ENCODE data around the gene SDHAF3.
A peak's percentile ranks its signal among the peaks of the same experiment; 100 is the strongest.
"Not testable (repeated sequence)": the region's sequence is repeated elsewhere in the genome, so short reads cannot be mapped to it uniquely, and the experiment has no call there.

Gene SDHAF3

DNA sequence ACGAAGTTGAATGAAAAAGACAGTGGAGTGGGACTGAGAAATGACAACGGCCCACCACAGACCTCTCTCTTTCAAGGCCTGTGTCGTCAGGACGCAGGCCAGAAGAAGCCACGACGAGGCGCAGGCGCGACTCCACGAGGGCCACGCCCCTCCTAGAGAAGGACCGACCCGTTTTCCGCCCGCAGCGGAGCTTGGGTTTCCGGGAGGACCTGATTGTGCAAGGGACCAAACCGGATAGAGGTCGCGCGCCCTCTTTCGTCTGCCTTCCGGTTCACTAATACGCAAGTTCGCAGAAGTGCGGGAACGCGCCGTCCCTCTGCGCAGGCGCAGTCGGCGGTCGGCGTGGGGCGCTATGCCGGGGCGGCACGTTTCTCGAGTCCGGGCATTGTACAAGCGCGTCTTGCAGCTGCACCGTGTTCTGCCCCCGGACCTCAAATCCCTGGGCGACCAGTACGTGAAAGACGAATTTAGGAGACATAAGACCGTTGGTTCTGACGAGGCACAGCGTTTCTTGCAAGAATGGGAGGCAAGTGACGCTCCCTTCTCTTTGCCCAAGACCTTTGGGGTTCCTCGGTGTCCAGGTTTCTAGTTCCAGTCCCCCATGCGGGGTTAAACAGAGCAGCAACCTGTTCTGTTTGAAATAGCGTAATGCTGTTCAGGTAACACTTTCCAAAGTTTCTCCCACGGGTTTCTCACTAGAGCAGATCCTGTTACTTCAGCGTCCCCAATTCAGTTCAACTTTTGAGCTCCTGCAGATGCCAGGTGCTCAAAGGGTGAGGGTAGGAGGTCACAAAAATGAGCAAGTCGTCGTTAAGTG is at the start of gene SDHAF3:
TSS of gene SDHAF3 (plus strand) at position 327 of the 817 bp plus-strand sequence. CDS start at position 353, 26 bp downstream.
- DNase-seq (ENCODE audit: low read depth in 2 of 2) = peak; percentile 92 to 95

DNA sequence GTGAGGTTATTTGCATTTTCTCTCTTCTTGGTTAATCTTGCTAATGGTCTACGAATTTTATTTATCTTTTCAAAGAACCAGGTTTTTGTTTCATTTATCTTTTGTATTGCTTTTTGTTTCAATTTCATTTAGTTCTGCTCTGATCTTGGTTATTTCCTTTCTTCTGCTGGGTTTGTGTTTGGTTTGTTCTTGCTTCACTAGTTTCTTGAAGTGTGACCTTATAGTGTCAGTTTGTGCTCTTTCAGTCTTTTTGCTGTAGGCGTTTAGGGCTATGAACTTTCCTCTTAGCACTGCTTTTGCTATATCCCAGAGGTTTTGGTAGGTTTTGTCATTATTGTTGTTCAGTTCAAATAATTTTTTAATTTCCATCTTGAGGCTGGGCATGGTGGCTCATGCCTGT is 45.5 kb upstream of the SDHAF3 start:
- DNase-seq (ENCODE audit: low read depth in 2 of 2) = not testable (repeated sequence)

DNA sequence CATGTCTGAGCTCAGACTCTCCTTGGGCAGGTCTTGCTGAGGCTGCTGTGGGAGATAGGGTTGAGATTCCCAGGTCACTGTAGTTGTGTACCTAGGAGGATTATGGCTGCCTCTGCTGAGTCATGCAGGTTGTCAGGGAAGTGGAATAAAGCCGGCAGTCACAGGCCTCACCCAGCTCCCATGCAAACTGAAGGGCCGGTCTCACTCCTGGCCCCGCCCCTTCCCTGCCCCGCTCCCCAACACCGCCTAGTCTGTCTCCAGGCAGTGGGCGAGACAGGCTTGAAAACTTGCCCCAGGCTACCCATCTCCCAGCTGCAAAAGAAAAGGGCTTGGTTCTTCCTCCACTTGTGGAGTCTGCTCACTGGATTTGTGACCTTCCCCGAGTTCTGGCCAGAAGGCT is 41.6 kb upstream of the SDHAF3 start:
- DNase-seq (ENCODE audit: low read depth in 2 of 2) = no peak

DNA sequence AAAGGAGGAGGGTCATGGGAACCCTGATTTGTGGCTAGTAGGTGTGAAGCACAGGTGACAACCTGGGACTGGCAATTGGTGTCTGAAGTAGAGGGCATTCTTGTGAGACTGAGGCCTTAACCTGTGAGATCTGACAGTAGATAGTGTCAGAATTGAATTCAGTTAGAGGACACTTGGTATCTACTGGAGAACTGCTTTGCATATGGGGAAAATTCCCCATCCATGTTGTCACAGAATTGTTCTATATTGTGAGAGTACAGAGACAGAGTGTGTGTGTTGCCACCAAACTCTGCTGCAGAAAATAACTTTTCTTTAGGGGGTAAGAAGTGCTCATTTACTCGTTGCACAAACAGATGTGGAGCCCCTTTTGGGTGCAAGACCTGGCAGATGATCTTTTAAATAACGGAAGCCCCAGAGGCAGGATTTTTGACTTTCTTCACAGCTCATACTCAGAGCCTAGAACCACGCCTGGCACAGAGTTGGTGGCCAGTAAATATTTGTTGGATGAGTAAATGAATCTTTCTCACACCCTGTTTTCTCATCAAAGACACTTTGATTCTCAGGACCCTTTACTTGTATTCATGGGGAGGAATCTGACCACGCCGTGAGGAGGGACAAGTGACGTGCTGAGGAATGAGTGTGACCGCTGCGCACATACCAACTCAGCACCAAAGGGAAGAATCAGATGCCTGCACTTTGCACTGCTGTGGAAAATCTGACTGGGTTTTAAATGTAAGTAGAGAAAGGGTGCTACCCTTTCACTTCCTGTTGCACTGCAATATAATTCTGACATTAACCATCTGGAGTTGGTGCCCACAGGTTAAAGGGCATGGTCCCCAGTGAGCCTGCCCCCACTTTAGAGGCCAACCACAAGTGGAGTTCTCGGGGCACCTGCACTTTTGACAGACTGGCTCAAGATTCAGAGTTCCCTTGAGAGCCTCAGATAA is 39.2 kb upstream of the SDHAF3 start:
- DNase-seq (ENCODE audit: low read depth in 2 of 2) = no peak

DNA sequence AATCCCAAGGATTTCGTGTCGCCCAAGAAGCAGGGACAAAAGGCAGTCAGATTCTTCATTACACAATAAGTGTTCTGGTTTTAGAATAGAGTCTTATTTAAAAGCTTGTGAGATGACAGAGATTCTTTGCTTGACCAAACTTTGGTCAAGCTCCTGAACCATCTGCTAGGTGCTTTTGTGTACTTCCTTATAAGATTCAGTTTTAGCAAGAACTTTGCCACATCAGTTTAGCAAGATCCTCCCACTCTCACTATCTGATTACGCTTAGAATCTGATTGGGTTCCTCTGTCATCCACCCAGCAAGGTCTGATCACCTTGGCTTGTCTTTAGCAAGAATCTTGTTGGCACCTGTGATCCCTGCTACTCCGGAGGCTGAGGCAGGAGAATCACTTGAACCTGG is 38.2 kb upstream of the SDHAF3 start:
- no peak for DNase-seq (ENCODE audit: low read depth in 2 of 2)

DNA sequence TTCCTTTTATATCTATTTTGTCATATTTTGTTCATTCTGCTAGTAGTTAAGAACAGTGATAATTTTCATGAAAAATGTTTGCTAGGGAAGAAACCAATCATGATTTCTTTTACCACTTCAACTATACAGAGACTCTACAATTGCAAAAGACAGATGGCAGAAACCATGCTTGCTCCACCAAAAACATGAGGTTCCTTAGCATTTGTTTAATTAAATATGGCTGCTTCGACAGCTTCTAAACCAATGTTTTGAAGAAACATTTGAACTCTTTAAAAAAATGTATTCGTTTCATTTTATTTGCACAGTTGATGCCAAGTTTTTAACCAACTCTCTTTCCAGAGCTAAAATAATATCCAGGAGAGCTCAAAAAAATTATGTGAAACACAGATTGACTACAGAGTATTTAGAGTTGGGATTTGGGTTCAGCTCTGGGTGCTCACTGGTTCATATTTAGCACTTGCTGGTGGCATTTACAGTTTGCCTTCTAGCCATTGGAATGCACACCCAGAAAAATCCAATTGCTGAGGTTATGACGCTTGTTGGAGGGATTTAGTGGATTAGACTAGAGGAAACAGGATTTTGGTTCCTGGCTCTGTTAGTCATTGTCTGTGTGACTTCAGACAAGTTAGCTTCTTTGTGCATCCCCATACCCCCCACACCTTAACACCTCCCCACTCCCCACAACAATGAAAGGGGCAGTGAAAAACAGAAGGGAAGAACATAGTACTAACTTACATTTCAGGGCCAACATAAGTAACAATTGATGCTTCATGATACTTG is 35.8 kb upstream of the SDHAF3 start:
- no peak for DNase-seq (ENCODE audit: low read depth in 2 of 2)

DNA sequence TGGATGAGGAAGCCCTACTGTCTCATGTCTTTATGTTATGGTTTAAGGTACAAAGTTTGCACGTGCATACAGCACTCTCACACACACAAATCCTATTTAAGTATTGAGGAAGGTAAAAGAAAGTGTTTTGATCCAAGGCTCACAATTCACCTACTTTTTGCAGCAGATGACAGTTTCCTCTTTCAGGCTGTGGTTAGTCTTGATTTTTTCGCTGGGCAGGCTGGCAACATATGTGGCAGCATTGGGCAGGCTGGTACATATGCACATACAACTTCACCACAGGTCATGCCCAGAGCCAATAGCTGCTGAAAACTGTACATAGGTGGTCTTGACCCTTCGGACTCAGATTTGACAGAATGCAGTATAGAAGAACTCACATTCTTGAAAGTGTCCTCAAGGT is 29.1 kb upstream of the SDHAF3 start:
- DNase-seq (ENCODE audit: low read depth in 2 of 2) = no peak

DNA sequence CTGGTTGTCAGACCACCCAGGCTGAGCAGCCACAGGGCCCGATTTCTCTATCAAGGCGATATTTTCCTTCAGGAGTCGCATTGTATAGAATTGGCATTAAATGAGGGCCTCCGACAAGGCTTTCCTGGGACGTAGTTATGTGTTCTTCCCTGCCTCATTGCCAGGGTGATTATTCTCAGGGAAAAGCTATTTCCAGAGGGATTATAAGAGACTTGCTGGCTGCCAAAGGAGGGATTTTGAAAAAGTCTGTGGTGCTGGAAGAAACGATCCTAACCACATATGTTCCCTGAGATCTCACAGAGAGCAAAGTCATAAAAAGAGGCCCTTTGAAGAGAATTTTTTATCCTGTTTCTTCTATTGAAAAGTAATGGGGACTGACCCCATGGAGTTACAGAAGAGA is 27.7 kb upstream of the SDHAF3 start:
- no peak for DNase-seq (ENCODE audit: low read depth in 2 of 2)

DNA sequence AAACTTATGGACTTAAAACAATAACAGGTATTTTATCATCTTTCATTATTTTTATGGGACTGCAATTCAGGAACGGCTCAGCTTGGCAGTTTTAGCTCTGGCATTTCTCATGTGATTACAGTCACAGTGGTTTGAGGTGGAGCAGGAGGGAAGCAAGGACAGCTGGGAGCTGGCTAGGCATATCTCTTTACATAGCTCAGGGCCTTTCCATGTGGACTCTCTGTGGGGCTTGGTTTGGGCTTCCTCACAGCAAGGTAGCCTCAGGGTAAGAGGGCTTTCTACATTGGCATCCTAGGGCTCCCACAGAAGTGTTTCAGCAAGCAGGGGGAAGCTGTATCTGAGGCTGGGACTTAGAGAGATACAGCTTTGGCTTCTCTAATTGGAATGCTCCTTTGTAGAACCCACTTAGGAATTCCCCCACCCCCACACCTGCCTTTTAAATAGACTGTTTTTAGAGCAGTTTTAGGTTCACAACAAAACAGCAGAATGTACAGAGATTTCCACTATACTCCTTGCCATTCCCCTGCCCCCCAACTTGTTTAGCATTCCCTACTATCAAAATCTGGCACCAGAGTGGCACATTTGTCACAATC is 26.6 kb upstream of the SDHAF3 start:
- no peak for DNase-seq (ENCODE audit: low read depth in 2 of 2)

DNA sequence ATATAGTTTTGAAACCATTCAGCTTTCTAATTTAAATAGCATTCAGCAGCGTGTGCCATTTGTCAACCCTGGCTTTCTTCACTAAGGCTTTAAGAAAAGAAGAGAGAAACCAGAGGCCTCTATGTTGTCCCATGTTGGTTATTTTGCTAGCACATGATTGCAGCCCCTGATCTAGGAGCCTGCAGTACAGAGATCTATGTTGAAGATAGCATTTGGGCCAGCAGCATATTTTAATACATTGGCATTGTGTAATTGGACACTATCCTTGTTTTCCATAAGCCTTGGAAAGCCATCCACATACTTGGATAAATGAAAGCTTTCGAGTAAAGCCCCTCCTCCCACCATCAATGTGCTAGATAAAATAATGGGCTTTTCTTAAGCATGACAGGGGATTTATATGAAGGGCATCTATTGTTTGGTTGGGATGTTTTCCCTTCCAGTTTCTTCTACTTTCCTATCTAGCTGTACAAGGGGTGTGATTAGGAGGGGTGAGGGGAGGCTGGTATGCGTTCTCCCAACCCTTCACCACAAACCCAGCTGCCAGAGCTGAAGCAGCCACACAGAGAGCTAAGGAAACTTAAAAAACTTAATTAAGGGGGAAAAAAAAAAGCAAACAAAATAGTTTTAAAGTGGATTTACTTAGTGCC is 23.1 kb upstream of the SDHAF3 start:
- DNase-seq (ENCODE audit: low read depth in 2 of 2) = no peak

DNA sequence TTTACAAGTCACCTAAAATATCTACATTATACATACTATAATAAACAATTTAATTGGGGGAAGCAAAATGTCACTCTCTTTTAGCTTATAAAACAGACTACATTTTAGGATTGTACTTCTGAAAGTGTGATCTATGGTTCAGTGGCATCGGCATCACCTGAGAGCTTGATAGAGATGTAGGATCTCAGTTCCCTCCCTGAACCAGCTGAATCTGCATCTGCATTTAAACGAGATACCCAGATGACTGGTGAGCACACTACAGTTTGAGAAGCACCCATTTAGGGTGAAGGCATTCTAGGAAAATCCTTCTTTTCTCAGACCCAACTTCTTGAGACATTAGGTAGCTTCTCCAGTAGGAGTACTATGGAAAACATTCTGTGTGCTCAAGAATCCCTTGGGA is 21.5 kb upstream of the SDHAF3 start:
- DNase-seq (ENCODE audit: low read depth in 2 of 2) = no peak

DNA sequence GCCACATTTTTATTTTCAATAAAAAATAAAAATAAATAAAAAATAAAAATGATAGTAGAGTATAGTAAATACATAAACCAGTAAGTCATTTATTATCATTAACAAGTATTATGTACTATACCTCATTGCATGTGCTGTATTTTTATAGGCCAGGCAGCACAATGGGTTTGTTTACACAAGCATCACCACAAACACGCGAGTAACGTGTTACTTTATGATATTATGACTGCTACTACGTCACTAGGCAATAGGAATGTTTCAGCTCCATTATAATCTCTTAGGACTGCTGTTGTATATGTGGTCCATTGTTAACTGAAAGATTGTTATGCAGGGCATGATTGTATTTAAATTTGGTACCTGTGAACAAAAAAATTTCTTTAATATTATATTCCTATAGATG is 20.8 kb upstream of the SDHAF3 start:
- DNase-seq (ENCODE audit: low read depth in 2 of 2) = no peak

DNA sequence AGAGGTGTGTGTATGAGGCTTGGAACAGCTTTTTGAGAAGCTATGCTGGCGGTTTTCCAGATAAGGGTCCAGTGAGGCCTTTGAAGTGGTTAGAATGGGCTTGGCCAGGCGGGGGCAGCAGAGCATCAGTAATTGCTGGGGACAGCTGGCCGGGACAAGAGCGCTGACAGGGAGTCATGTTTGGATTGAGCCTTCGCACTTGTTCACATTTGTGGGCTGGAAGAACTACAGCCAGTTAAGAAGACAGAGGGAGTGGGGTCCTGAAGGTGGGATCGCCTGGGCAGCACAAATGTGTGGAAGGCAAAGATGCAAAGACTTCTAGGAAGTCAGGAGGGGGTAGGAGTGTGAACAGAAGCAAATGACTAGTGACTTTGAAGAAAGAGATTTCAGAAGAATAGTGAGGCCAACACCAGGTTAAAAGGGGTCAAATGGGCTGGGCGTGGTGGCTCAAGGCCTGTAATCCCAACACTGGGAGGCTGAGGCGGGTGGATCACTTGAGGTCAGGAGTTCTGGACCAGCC is 12.7 kb upstream of the SDHAF3 start:
- DNase-seq (ENCODE audit: low read depth in 2 of 2) = peak; percentile 31 to 37

DNA sequence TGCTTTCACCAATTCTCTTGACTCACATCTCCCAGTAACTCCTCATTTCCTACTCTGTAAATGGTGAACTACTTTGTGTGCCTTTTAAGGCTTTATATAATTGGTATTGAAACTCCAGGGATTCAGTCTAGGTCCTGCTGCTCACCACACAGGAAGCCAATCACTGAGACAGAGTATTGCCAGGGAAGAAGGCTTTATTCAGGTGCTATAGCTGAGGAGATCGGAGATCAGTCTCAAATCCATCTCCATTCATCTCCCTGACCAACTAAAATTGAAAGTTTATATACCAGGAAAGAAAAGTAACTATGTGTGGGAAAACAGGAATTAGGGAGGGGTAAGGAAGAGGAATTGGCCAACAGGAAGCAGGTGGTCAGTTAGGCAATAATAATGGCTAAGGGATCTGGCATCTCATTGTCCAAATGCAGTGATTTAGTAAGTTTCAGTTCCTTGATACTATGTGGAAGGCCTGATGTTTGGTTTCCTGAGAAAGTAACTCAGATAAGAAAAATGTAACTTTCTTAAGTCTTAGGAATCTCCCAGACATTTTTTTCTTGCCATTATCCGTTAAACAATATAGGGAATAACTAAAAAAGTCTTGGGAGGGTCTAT is 10.2 kb upstream of the SDHAF3 start:
- no peak for DNase-seq (ENCODE audit: low read depth in 2 of 2)

DNA sequence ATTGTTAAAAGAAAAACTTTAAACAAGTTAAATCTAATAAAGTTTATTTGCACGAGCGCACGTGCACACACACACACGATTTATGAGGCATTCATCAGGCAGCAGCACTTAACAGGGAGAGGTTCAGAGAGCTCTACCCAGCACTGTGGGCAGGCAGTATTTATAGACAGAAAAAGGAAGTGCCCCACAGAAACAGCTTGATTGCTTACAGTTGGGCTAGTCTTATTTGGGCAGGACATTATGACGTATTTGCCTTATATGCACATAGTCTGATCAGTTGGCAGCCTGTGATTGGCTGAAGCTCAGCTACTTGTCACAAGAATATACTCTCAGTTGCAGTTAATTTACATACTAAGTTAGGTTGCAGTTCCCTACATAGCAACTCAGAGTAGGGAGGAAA is 1.2 kb upstream of the SDHAF3 start:
- no peak for DNase-seq (ENCODE audit: low read depth in 2 of 2)

DNA sequence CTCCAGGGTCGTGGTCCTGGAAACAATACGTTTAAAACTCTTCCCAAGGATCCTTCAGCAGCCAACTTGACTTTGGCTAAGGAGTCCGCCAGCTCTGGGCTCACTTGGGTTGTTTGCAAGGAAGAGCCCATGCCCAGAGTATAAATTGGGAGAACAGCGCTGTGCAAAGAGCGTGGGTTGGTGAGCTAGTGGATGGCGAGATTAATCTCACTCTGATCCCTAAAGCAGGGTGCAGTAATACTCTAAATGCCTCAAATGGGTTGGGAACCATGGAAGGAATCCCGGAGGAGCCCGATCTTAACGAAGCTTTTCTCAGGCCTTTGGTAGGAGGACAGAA is 495 bp upstream of the SDHAF3 start:
- no peak for DNase-seq (ENCODE audit: low read depth in 2 of 2)

DNA sequence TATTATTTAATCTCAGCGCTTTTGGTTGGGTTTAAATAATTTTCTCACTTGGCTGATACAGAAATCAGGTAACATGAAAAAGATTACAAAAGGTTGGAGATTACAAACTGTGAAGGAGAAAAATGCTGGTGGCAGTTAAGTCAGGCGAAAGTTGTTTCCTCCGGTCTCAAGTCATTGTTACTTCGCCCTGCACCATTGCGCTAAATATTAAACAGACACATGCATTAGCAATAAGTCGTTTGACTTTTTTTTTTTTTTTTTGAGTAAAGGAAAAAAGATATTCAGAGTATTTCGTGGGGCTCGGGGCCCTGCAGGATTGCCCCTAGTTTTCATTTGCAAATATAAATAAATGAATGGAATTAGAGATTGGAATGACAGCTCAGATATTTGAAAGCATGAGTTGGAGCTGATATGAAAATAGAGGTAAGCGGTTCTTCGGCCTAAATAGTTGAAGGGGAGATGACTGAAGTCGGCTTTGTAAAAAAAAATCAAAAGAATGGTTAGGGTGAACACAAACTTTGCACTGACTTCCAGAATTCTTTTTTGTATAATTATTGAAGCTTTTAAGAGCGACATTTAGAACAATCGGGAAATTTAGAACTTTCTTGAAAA is 914 bp downstream of the SDHAF3 start:
- no peak for DNase-seq (ENCODE audit: low read depth in 2 of 2)

DNA sequence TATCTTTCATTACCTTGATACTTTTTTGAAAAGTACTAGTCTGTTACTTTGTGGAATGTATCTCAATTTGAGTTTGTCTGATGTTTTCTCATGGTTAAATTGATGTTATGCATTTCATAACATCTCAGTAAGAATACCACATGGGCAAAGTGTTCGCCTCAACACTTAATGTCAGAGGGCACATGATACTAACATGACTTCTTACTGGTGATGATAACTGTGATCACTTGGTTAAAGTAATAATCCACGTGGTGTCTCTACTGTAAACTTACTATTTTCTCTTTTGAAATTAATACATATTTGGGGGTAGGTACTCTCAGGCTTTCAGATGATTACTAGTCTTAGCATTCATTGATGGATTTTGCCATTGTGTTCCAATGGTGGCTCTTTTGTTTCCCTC is 2.2 kb downstream of the SDHAF3 start:
- no peak for DNase-seq (ENCODE audit: low read depth in 2 of 2)

DNA sequence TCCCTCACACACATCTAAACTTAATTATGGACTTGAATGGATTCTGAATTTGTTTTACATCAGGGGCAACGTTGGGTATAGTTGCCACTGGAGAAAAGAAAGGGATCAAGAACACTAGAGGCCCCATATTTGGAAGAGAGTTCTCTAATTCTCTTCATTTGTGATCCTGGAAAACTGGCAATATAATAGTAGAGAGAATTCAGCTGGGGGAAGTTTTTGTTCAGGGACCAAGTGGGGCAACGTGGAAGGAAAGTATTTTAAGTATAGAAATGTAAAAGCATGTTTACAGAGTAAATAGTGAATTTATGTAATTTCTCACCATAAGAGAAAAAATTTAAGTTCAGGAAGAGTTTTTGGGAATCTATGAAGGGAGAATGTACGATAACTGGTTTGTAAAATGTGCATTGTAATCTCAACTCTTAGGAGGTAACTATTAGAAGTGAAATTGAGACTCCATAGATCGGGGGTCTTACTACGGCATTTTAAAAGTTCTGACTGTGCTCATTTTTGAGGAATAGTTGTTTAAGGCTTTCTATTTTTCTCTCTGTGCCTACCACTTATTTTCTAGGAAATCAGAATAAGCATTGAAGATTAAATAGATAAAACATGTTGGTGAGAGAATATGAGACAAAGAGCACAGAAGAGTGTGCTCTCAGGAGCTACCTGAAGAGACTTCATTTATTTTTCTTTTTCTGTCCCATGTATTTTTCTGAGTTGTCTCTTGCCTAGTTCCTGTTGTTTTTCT is 3.4 kb downstream of the SDHAF3 start:
- DNase-seq (ENCODE audit: low read depth in 2 of 2) = no peak

All from stimulated activated CD4-positive, alpha-beta T cell treated with anti-CD3 and anti-CD28 coated beads, Interleukin-1b, Interleukin-23, amount 100 ng/mL, for 1 hour (primary cell).